Esophagus muscularis mucosa (tissue), 4 donors: ENCODE results near the gene UFD1.

Experiments used
- EP300 ChIP-seq: sonication (generic); formaldehyde crosslinking; IDR thresholded peaks from one replicate; pipeline ENCODE4 v1.6.1; 2017; ENCODE audit warnings: antibody characterized with exemption
- POLR2A ChIP-seq: fragments of 450-650 bp; IDR thresholded peaks from one replicate; pipeline ENCODE4 v1.6.1; 2017; ENCODE audit warnings: antibody characterized with exemption, moderate library complexity, mild to moderate bottlenecking, low read depth
- POLR2AphosphoS5 ChIP-seq, 2 donors: sonication (generic); formaldehyde crosslinking; IDR thresholded peaks; one replicate each; pipeline ENCODE4 v1.6.1; 2017; ENCODE audit warnings: antibody characterized with exemption in 2 of 2
- TF ChIP-seq, protein P1 (sequence below), 3 experiments: fragments of 200-600 bp in 2 of 3; fragments of 450-650 bp in 1 of 3; sonication (generic) in 2 of 3; IDR thresholded peaks; one replicate each; pipeline ENCODE4 v1.5.1; 2017 to 2019; ENCODE audit warnings: antibody characterized with exemption in 3 of 3, mild to moderate bottlenecking in 2 of 3, moderate library complexity in 1 of 3

DNA sequence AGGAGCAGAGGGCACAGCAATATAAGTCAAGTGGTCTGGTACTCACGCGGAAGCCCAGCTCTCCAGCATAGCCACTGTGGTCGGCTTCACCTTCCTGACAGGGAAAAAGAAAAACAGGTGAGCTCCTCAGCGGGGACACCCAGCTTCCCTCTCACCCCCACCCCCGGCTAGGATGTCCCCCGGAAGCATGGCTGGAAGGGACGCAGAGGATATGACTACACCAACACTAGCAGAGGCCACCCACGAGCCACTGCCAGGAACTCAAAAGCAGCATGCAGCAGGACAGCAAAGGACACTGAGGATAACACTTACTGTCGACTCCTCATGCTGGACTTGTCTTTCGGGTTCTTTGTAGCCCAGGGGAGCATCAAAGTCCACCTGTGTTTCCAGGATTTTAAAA is 22.5 kb downstream of the UFD1 start:
- TF ChIP-seq POLR2A = no peak
- TF ChIP-seq, protein P1, sequence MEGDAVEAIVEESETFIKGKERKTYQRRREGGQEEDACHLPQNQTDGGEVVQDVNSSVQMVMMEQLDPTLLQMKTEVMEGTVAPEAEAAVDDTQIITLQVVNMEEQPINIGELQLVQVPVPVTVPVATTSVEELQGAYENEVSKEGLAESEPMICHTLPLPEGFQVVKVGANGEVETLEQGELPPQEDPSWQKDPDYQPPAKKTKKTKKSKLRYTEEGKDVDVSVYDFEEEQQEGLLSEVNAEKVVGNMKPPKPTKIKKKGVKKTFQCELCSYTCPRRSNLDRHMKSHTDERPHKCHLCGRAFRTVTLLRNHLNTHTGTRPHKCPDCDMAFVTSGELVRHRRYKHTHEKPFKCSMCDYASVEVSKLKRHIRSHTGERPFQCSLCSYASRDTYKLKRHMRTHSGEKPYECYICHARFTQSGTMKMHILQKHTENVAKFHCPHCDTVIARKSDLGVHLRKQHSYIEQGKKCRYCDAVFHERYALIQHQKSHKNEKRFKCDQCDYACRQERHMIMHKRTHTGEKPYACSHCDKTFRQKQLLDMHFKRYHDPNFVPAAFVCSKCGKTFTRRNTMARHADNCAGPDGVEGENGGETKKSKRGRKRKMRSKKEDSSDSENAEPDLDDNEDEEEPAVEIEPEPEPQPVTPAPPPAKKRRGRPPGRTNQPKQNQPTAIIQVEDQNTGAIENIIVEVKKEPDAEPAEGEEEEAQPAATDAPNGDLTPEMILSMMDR (IDR thresholded peaks at IDR 0.05) = no peak
- TF ChIP-seq EP300 = no peak
- no peak for TF ChIP-seq POLR2AphosphoS5 (IDR thresholded peaks at IDR 0.05)
